Esophagus squamous epithelium (tissue), 4 donors: ENCODE measurements around the gene NPLOC4.

Experiments
- CTCF ChIP-seq, 6 experiments: fragments of 450-650 bp in 4 of 6; fragments of 200-600 bp in 2 of 6; sonication (generic) in 2 of 6; IDR thresholded peaks; one replicate each; pipeline ENCODE4 v1.5.1; 2016 to 2019; ENCODE audit warnings: antibody characterized with exemption in 6 of 6, mild to moderate bottlenecking in 4 of 6, moderate library complexity in 4 of 6
- POLR2A ChIP-seq, 4 donors: fragments of 450-650 bp; IDR thresholded peaks; one replicate each; pipeline ENCODE4 v1.6.1; 2017; ENCODE audit warnings: antibody characterized with exemption in 4 of 4, mild to moderate bottlenecking in 4 of 4, moderate library complexity in 3 of 4

DNA sequence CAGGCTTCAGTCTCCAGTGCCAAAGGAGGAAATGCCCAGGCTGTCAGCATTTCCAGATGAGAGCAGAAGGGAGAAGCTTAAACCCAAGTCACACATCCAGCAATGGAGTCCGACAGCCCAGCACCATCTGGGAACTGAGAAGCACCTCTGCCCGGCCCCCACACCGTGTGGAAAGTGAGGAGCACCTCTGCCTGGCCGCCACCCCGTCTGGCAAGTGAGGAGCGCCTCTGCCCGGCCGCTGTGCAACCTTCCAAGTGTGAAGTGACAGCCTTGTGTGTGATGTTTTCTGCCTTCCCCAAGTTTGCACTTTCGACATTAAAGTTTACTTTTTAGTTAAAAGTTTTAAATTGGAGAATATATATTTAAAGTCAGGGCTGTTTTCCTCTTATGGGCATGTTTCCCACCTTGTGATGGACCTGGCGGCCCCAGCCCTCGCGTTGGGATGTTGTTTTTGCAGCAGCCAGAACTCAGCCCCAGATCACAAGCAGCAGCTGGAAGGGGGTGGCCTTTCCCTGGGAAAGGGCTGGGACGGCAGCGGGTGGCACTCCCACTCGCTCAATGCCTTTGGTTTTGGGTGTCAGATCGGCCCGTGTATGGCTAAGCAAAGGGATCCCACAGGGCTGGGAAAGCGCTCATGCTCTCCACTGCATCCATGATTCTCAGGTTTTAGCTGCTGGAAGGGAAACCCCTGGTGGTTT, 36.8 kb upstream of the NPLOC4 start:
- no peak for TF ChIP-seq CTCF (IDR thresholded peaks at IDR 0.05)
- no peak for TF ChIP-seq POLR2A (IDR thresholded peaks at IDR 0.05)
